Activated T-helper 17 cell treated with anti-CD3 and anti-CD28 coated beads, Interleukin-2, amount 50 U/mL, for 72 hours (primary cell): ENCODE measurements around the gene ANO1. TPM values are rescaled to one million over a fixed set of nuclear protein-coding genes. Genes with fewer than 3 reads are reported as not detected.

Experiments used
- ATAC-seq: fragments of 150-1000 bp; cut with Tn5 transposase; replicated peaks from 2 replicates; pipeline ENCODE4 v1.10.0; 2021; ENCODE audit warnings: mild to moderate bottlenecking, moderate library complexity
- H3K27ac Mint-ChIP-seq: one replicate; pipeline ENCODE4 v1.8.0; 2022; ENCODE audit warnings: mixed read lengths
- H3K27me3 Mint-ChIP-seq: one replicate; pipeline ENCODE4 v1.8.0; 2022; ENCODE audit warnings: mixed read lengths
- H3K36me3 Mint-ChIP-seq: one replicate; pipeline ENCODE4 v1.8.0; 2022; ENCODE audit warnings: low read depth, mild to moderate bottlenecking, mixed read lengths
- H3K4me1 Mint-ChIP-seq: one replicate; pipeline ENCODE4 v1.8.0; 2022; ENCODE audit warnings: mixed read lengths
- H3K4me3 Mint-ChIP-seq: one replicate; pipeline ENCODE4 v1.8.0; 2022; ENCODE audit warnings: mild to moderate bottlenecking, mixed read lengths
- H3K9me3 Mint-ChIP-seq: one replicate; pipeline ENCODE4 v1.8.0; 2022; ENCODE audit warnings: mixed read lengths
- total RNA-seq, 2 donors: library from RNA; stranded (reverse); gene quantifications; one replicate each; pipeline ENCODE4 v1.2.3, GENCODE V29; 2022

The ANO1 gene
- total RNA-seq, 2 donors from 2014 or later = 0.09 to 0.11 TPM

DNA sequence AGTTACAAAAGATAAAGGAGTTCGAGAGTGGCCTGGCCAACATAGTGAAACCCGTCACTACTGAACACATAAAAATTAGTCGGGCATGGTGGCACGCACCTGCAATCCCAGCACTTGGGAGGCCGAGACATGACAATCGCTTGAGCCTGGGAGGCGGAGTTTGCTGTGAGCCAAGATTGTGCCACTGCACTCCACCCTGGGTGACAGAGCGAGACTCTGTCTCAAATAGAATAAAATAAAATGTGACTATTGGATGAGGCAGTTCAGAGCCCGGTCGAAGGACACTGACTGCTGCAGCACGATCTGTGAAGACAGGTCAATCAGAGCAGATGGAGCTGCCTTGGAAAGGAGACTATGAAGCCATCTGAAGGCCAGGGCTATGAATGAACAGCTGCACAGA lies 37.7 kb upstream of the ANO1 start:
- no peak overlapping the region for H3K4me3 Mint-ChIP-seq
- peaks cover 18% of the 10 kb centered on the region for H3K9me3 Mint-ChIP-seq
- peaks cover 47% of the 10 kb centered on the region for H3K27me3 Mint-ChIP-seq
- no peak for ATAC-seq
- H3K27ac Mint-ChIP-seq = no peak overlapping the region
- H3K36me3 Mint-ChIP-seq = no peaks in the 10 kb centered on the region
- H3K4me1 Mint-ChIP-seq = no peaks in the 10 kb centered on the region

DNA sequence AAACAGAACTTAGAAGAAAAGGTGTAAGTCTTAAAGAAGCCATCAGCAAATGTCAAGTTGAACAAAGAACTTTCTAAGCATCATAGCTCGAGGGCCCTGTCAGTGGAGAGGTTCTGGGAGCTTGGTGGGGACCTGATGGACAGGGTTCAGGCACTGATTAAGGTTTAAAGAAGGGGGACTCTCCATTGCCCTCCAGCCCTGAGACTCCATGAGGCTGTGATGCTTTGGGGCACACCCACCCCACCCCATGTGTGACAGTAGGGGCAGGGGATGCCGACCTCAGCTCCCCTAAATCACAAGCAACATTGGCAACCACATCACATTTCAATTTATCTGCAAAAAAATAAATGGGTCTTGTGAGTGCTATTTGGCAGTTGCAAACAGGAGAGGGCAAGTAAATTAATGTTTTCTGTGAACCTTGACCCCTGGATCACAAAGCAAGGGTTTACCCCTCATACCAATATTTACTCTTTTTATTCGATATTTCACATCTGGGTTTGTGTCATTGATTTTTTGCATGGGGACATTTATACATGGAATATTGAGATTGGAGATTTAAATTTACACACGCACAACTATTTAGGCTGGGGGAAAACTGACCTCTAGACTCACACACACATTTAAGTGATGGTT lies 37.1 kb upstream of the ANO1 start:
- Mint-ChIP-seq H3K4me3 (no peak overlapping the region), H3K27me3 (peaks cover 47% of the 10 kb centered on the region), H3K27ac (no peak overlapping the region), H3K36me3 (no peaks in the 10 kb centered on the region), H3K4me1 (no peaks in the 10 kb centered on the region), H3K9me3 (peaks cover 22% of the 10 kb centered on the region)
- no peak for ATAC-seq

DNA sequence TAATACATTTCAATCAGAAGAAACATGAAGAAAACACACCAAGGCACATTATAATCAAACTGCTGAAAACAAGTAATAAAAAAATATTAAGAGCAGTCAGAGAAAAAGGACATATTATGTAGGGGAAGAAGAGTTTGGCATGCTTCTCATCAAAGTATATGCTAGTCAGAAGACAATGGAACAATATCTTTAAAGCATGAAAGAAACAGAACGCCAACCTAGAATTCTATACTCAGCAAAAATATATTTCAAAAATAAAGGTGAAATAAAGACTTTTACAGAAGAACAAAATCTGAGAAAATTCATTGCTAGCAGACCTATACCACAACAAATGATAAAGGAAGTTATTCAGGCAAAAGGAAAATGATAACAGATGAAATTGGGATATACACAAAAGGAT lies 34.6 kb upstream of the ANO1 start:
- H3K9me3 Mint-ChIP-seq = peaks cover 18% of the 10 kb centered on the region
- no peak for ATAC-seq
- no peaks in the 10 kb centered on the region for H3K4me1 Mint-ChIP-seq
- H3K36me3 Mint-ChIP-seq = no peaks in the 10 kb centered on the region
- H3K27ac Mint-ChIP-seq = no peak overlapping the region
- peaks cover 43% of the 10 kb centered on the region for H3K27me3 Mint-ChIP-seq
- H3K4me3 Mint-ChIP-seq = no peak overlapping the region

DNA sequence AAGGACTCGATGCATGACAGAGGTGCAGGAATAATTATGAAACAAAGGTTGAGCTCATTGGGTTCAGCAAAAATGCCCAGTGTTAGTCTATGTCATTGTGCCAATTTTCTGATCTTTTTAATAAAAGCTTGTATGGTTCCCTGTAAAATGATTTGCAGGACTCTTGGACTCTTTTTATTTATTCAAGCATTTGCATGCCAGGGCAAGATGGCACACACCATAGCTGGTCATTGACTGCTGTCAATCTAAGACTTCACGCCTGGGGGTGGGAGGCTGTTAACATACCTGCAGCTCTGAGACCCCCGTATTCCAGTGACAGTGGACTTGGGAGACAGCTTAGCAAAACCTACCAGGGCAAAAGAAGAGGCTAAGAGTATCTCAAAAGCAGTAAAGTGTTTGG lies 32.0 kb upstream of the ANO1 start:
- no peak for ATAC-seq
- no peak overlapping the region for H3K4me3 Mint-ChIP-seq
- no peak overlapping the region for H3K27ac Mint-ChIP-seq
- no peaks in the 10 kb centered on the region for H3K4me1 Mint-ChIP-seq
- no peaks in the 10 kb centered on the region for H3K36me3 Mint-ChIP-seq
- H3K9me3 Mint-ChIP-seq = peaks cover 18% of the 10 kb centered on the region
- peaks cover 41% of the 10 kb centered on the region for H3K27me3 Mint-ChIP-seq

DNA sequence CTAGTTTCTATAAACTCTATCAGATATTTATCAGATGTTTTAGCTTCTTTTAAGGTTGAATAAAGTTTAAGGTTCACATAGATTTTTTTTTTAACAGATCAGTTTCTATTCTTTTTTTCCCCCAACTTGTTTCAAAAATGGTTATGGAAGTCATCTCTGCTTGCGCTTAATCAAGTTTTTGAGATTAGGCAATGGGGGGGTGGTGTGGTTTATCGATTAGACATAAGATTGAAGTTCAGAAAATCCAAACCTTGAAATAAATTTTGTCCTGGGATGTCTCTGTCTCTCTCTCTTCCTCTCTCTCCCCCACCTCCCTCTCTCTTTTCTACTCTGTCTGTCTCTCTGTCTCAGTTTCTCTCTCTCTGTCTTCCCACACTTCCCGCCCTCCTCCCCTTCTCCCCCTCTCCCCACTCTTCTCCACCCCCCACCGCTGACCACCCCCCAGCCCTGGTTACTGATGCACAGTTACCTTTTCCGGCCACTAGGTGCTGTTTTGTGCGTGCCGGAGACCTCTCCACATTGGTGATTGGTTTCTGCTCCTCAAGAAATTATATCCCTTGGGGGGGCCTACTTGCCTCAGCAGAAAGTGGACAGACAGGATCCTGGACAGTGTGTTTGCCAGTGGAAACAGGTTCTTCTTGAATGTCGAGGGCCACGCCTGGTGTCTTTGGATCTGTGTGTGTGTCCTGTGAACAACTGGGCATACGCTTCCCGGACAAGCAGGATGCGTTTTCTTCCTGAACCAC lies 29.7 kb upstream of the ANO1 start:
- no peaks in the 10 kb centered on the region for H3K4me1 Mint-ChIP-seq
- H3K27ac Mint-ChIP-seq = no peak overlapping the region
- H3K9me3 Mint-ChIP-seq = peaks cover 5% of the 10 kb centered on the region
- no peak for ATAC-seq
- H3K27me3 Mint-ChIP-seq = peaks cover 34% of the 10 kb centered on the region
- no peaks in the 10 kb centered on the region for H3K36me3 Mint-ChIP-seq
- no peak overlapping the region for H3K4me3 Mint-ChIP-seq

DNA sequence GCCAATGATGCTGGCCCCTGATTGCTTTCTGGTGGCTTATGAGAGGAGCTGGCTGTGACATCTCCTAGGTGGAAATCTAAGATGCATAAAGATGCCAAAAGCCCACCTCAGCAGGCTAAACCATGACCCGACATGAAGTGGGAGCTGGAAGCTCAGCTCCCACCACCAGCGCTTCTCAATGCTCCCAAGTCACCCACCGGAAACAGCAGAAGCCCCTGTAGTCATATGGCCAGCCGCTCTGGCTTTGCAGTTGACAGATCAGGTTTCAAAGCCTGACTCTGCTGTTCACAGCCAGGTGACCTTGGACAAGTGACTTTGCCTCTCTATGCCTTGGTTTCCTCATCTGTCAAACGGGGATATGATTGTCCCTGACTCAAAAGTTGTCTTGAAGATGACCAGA lies 29.1 kb upstream of the ANO1 start:
- H3K9me3 Mint-ChIP-seq = peaks cover 5% of the 10 kb centered on the region
- peaks cover 36% of the 10 kb centered on the region for H3K27me3 Mint-ChIP-seq

DNA sequence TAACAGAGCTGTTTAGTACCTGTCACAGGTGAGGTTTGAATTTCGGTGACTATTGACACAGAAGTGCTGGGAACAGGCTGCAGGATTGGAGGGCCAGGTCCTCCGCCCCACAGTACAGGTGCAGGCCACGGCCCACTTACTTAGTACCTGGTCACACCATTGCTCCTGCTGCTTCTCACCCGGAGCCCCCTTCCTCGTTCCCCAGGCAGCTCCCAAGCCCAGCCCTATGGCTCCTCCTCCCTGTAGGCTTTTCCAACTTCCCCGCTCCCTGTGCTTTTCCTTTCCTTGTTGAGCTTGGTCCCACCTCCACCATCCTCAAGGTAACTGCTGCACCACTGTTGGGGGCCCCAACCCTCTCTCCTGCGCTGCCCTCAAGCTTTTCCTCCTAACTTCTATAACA lies 27.9 kb upstream of the ANO1 start:
- H3K4me3 Mint-ChIP-seq = no peak overlapping the region
- no peak overlapping the region for H3K27ac Mint-ChIP-seq
- ATAC-seq = no peak
- H3K4me1 Mint-ChIP-seq = no peaks in the 10 kb centered on the region
- H3K36me3 Mint-ChIP-seq = no peaks in the 10 kb centered on the region
- peaks cover 5% of the 10 kb centered on the region for H3K9me3 Mint-ChIP-seq
- H3K27me3 Mint-ChIP-seq = peaks cover 32% of the 10 kb centered on the region

More for the DNA sequence above, 29.1 kb upstream of the ANO1 start:
- Mint-ChIP-seq H3K27ac (no peak overlapping the region), H3K36me3 (no peaks in the 10 kb centered on the region), H3K4me3 (no peak overlapping the region), H3K4me1 (no peaks in the 10 kb centered on the region)
- ATAC-seq = no peak

DNA sequence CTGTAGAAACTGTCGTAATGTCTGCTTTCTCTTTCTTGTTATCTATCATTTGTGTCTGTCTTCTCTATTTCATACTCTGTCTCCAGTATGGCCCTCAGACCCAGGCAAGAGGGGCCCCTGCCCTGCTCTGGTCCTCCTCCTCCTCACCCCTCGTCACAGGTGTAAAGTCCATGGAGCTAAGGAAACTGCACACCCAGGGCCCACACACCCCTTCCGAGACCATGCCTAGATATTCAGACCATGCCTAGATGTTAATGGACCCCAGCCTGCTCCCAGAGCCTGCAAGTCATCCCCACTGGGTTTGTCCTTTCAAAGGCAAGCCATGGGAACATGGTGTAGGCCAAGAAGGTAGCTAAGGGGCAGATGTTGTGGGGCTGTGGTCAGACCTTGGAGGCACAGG lies 24.1 kb upstream of the ANO1 start:
- ATAC-seq = no peak
- Mint-ChIP-seq H3K4me1 (no peaks in the 10 kb centered on the region), H3K4me3 (no peak overlapping the region), H3K27ac (no peak overlapping the region), H3K27me3 (peaks cover 35% of the 10 kb centered on the region), H3K36me3 (no peaks in the 10 kb centered on the region), H3K9me3 (peaks cover 10% of the 10 kb centered on the region)

DNA sequence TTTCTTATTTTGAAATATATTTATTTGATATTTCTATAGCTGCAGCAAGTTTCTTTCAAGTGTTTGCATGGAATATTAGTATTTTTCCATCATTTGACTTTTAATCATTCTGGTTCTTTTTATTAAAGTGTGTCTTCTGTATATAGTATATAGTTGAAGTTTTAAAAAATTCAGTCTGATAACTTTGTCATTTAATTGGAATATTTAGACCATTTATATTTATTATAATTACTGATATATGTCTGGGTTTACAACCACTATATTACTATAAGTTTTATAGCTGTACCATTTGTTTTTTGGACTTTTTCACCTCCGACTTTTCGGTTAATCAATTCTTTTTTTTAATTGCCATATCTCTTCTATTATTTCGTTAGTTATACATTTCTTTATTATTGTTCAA lies 22.7 kb upstream of the ANO1 start:
- no peaks in the 10 kb centered on the region for H3K4me1 Mint-ChIP-seq
- ATAC-seq = no peak
- no peak overlapping the region for H3K27ac Mint-ChIP-seq
- H3K9me3 Mint-ChIP-seq = peaks cover 10% of the 10 kb centered on the region
- peaks cover 29% of the 10 kb centered on the region for H3K27me3 Mint-ChIP-seq
- H3K4me3 Mint-ChIP-seq = no peak overlapping the region
- H3K36me3 Mint-ChIP-seq = no peaks in the 10 kb centered on the region

DNA sequence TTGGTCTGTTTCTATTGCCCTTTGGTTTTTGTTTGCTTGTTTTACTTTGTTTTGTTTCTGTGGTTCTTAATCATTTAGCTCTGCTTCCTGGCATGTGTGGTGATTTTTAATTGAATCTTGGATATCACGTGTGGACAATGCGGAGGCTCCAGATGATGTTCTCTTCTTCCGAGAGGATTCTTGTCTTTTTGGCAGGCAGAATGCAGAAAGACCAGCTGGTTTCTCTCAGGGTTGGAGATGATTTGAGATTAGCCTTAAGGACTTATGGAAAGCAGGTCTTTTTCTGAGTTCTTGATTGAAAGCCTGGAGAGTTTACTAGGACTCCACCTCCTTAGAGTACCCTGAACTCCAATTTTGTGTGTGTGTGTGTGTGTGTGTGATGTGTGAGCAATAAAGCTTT lies 21.0 kb upstream of the ANO1 start:
- peaks cover 20% of the 10 kb centered on the region for H3K27me3 Mint-ChIP-seq
- H3K4me1 Mint-ChIP-seq = no peaks in the 10 kb centered on the region
- H3K36me3 Mint-ChIP-seq = no peaks in the 10 kb centered on the region
- no peak for ATAC-seq
- H3K27ac Mint-ChIP-seq = no peak overlapping the region
- peaks cover 10% of the 10 kb centered on the region for H3K9me3 Mint-ChIP-seq
- no peak overlapping the region for H3K4me3 Mint-ChIP-seq

DNA sequence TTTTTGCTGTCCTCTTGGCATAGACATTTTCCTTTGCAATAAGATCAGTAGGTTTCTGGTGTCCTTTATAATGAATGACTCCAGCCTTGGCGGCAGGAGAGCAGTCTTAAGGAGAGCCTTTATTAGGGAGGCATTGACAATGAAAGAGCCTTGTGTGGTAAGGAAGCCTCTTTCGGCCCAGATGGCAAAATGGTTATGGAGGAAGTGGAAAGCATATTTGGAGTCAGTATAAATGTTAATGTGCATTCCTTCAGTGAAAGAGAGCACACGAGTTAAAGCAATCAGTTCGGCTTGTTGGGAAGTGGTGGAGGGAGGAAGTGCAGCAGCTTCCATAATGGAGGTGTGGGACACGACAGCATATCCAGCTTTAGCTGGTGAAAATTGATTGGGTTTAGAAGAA lies 18.1 kb upstream of the ANO1 start:
- H3K9me3 Mint-ChIP-seq = peaks cover 10% of the 10 kb centered on the region
- H3K27me3 Mint-ChIP-seq = peaks cover 21% of the 10 kb centered on the region
- H3K4me1 Mint-ChIP-seq = no peaks in the 10 kb centered on the region
- no peaks in the 10 kb centered on the region for H3K36me3 Mint-ChIP-seq
- H3K4me3 Mint-ChIP-seq = no peak overlapping the region
- H3K27ac Mint-ChIP-seq = no peak overlapping the region
- no peak for ATAC-seq

DNA sequence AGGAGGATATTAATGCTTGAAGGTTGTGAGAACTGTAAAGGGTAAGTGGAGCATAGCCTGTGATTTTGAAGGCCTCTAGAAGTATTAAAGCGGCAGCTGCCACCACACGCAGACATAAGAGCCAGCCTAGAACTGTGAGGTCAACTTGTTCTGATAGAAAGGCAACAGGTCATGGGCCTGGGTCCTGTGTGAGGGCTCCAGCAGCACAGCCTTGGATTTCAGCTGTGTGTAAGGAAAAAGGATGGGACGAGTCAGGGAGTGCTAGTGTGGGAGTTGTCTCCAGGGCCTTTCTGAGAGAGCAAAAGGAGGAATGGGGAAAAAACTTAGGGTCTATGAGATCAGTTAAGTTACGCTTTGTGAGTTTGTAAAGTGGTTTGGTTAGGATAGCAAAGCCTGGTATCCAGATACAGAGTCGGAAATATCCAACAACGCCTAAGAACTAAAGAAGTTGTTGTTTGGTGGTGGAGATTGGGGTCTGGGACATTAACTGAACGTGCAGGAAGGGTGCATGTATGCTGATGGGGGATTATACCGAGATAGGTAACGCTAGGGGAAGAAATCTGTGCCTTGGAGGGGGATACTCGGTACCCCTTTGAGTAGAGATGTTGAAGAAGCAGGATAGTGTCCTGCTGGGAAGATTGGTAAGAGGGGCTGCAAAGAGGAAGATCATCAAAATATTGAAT lies 17.4 kb upstream of the ANO1 start:
- ATAC-seq = no peak
- Mint-ChIP-seq H3K27ac (no peak overlapping the region), H3K4me1 (no peaks in the 10 kb centered on the region), H3K36me3 (no peaks in the 10 kb centered on the region), H3K4me3 (no peak overlapping the region), H3K27me3 (peaks cover 27% of the 10 kb centered on the region), H3K9me3 (peaks cover 10% of the 10 kb centered on the region)

DNA sequence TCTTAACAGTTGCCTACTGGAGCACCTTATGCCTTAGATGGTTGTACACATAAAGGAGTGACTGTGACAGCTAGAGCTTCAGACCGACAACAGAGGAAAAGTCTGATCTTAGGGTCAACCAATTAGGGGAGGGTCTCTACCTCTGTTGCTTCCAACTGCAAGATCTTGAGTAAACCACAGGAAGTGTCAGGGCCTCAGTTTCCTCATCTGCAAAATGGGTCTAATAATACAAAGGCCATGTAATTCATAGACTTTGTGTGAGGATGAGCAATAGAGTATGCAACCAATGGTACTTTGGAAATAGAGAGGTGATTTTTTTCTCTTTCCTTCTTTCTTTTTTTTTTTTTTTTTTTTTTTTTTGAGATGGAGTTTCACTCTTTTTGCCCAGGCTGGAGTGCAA lies 16.4 kb upstream of the ANO1 start:
- H3K36me3 Mint-ChIP-seq = no peaks in the 10 kb centered on the region
- ATAC-seq = no peak
- no peaks in the 10 kb centered on the region for H3K4me1 Mint-ChIP-seq
- peaks cover 10% of the 10 kb centered on the region for H3K9me3 Mint-ChIP-seq
- H3K4me3 Mint-ChIP-seq = no peak overlapping the region
- H3K27ac Mint-ChIP-seq = no peak overlapping the region
- H3K27me3 Mint-ChIP-seq = peaks cover 28% of the 10 kb centered on the region

DNA sequence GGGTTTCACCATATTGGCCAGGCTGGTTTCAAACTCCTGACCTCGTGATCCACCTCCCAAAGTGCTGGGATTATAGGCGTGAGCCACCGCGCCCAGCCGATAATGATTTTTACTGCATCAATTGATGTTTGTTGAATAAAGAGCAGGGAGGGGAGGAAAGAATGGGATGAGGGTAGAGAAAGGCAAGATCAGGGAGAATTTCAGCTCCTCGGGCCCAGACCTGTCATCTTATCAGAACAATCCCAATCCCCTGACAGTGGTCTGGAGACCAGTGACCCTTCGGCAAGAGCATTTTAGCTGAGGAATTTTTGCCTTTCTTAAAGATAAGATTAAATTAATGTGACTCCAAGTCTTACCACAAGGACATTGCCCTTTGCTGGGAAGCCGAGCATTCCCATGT lies 15.0 kb upstream of the ANO1 start:
- H3K4me3 Mint-ChIP-seq = no peak overlapping the region
- no peaks in the 10 kb centered on the region for H3K4me1 Mint-ChIP-seq
- H3K9me3 Mint-ChIP-seq = peaks cover 3% of the 10 kb centered on the region
- peaks cover 19% of the 10 kb centered on the region for H3K27me3 Mint-ChIP-seq
- no peak for ATAC-seq
- no peak overlapping the region for H3K27ac Mint-ChIP-seq
- no peaks in the 10 kb centered on the region for H3K36me3 Mint-ChIP-seq

DNA sequence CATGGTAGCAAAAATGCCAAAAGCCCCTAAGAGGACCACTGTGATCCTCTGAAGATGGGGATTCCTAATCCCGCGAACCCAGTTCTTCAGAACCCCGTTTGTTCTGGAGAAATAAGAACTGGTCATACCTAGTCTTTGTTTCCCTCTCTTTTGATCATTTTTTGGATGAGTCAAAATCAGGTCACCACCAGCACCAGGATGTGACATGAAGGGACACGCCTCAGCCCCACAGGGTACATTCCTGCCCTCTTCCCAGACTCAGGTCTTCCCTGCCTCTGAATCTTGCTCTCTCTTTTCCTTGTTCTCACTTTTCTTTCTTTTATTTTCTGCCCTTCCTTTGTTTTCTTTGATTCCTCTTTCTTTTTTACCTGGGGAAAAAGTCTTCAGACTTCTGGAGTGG lies 14.6 kb upstream of the ANO1 start:
- H3K4me1 Mint-ChIP-seq = no peaks in the 10 kb centered on the region
- no peaks in the 10 kb centered on the region for H3K36me3 Mint-ChIP-seq
- ATAC-seq = no peak
- H3K27ac Mint-ChIP-seq = no peak overlapping the region
- H3K9me3 Mint-ChIP-seq = no peaks in the 10 kb centered on the region
- peaks cover 22% of the 10 kb centered on the region for H3K27me3 Mint-ChIP-seq
- no peak overlapping the region for H3K4me3 Mint-ChIP-seq
